Lower leg skin (tissue), 4 donors: ENCODE results near the gene SMG9. TPM values are rescaled to one million over a fixed set of nuclear protein-coding genes. Genes with fewer than 3 reads are reported as not detected.

Source experiments
- DNase-seq, 2 donors: peaks; one replicate each; pipeline ENCODE4 v3.0.0-alpha.2; 2019; ENCODE audit warnings: low spot score in 2 of 2
- H3K4me3 ChIP-seq: fragments of 200-600 bp; sonication (generic); 2 replicates; pipeline ENCODE4 v1.5.1; 2017; ENCODE audit warnings: mild to moderate bottlenecking, low read depth; ENCODE audit not compliant: poor library complexity, severe bottlenecking
- POLR2A ChIP-seq, 2 donors: fragments of 450-650 bp; IDR thresholded peaks; one replicate each; pipeline ENCODE4 v1.6.1; 2016 to 2017; ENCODE audit warnings: antibody characterized with exemption in 2 of 2, mild to moderate bottlenecking in 1 of 2, moderate library complexity in 1 of 2
- WGBS, 2 donors: methylation state at CpG; one replicate each; pipeline ENCODE4 v1.1.5; 2018; 5-methylcytosine and 5-hydroxymethylcytosine counted together
- intact Hi-C: fragments of 100-400 bp; cut with DNase I; formaldehyde crosslinking; loops from one replicate; pipeline ENCODE4 v1.15.0; 2023; ENCODE audit warnings: low total_unique reads
- total RNA-seq, 4 donors: library from RNA; depleted of rRNA; stranded (reverse); fragments of >200 nt; gene quantifications; one replicate each; pipeline ENCODE4 v1.1.0, GENCODE V29; 2016
- TF ChIP-seq, protein P1 (sequence below), 3 donors: fragments of 450-650 bp; IDR thresholded peaks; one replicate each; pipeline ENCODE4 v1.5.1; 2016; ENCODE audit warnings: antibody characterized with exemption in 3 of 3, mild to moderate bottlenecking in 3 of 3, moderate library complexity in 2 of 3

Gene SMG9
- total RNA-seq, 4 donors from 2014 or later = 18.0 to 27.6 (median 23.5) TPM

DNA sequence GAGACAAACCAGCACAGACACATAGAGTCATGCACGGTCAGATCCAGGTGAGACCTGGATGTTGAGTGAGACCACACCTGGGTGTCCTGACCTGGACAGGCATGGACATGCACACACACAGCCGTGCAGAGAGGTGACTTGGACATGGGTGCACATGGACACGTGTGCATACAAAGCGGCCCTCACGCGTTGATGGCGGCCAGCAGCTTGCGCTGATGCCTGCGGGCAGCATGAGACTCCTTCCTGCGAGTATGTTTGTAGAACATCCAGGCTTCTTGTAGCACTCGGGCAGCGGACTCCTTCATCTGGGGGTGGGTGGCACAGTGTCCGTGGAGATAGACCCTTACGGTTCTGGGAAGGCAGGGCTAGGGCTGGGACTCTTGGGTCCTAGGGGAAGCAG is 14.5 kb upstream of the SMG9 start:
- TF ChIP-seq POLR2A (IDR thresholded peaks at IDR 0.05) = no peak
- TF ChIP-seq, protein P1, sequence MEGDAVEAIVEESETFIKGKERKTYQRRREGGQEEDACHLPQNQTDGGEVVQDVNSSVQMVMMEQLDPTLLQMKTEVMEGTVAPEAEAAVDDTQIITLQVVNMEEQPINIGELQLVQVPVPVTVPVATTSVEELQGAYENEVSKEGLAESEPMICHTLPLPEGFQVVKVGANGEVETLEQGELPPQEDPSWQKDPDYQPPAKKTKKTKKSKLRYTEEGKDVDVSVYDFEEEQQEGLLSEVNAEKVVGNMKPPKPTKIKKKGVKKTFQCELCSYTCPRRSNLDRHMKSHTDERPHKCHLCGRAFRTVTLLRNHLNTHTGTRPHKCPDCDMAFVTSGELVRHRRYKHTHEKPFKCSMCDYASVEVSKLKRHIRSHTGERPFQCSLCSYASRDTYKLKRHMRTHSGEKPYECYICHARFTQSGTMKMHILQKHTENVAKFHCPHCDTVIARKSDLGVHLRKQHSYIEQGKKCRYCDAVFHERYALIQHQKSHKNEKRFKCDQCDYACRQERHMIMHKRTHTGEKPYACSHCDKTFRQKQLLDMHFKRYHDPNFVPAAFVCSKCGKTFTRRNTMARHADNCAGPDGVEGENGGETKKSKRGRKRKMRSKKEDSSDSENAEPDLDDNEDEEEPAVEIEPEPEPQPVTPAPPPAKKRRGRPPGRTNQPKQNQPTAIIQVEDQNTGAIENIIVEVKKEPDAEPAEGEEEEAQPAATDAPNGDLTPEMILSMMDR (IDR thresholded peaks at IDR 0.05) = no peak
- no peak for DNase-seq
- intact Hi-C loops = loop anchor here (10.0 kb wide), 1 partner anchor 314 kb away; no protein-coding TSS in a partner anchor
- WGBS, 2 donors = 87 to 91% methylated on average over 10 to 14 of the region's 14 CpGs
- no peak overlapping the region for H3K4me3 ChIP-seq

DNA sequence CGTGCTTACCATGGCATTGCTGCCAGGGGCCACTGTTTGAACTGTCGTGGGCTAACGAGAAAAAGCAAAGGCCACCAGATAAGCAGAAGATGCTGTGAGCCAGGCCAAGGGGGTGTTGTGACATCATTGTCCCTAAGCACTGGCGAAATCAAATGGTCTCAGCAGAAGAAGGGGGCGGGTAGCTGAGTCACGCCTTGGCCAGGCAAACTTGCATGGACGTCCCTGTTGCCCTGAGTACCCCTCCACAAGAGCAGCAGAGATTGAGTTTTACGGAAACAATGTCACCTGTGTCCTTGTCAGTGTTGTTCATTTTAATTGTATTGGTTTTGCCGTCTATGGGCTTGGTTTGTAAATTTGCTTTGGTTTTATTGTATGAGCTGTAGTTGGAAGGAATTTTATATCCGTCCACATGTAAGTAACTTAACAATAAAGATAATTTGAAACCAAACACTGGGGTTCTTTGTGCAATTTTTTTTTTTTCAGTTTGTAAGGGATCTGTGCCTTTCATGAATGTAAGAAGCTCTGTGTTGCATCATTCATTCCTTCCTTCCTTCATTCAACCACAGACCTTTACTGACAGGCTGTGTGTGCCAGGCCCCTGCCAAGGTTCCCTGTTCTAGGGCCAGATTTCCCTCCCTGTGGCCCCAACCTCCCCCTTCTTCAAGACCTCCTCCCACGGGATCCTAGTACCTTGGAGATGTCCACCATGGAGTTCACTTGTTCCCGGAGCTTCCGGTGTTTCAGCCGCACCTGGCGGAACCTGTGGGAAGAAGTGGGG is 13.7 kb upstream of the SMG9 start:
- peak in 1 of 2 donors; percentile 81 for DNase-seq
- 73 to 82% methylated on average over 15 of the region's 15 CpGs for WGBS, 2 donors
- intact Hi-C loops = loop anchor here (10.0 kb wide), 1 partner anchor 314 kb away; no protein-coding TSS in a partner anchor
- no peak overlapping the region for H3K4me3 ChIP-seq
- TF ChIP-seq, protein P1 (IDR thresholded peaks at IDR 0.05) = no peak
- TF ChIP-seq POLR2A (IDR thresholded peaks at IDR 0.05) = no peak

DNA sequence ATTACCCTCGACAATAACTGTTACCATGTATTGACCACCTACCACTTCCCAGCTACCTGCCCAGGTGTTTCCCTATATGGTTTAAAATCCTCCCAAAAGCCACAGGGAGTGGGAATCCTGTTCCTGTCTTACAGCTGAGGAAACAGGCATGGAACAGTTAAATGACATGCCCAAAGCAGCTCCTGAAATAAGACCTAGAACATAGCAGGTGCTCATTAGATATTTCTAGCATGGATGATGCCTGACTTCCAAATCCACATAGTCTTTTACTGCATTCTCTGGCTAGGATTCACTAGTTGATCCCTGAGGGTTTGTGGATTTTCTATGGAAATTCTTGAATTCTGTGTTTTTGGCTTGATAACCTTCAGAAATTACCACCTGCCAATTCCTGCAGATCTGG is 13.1 kb upstream of the SMG9 start:
- WGBS, 2 donors = 76 to 78% methylated on average over 1 of the region's 1 CpG
- H3K4me3 ChIP-seq = no peak overlapping the region
- DNase-seq = no peak
- intact Hi-C loops = loop anchor here (10.0 kb wide), 1 partner anchor 313 kb away; no protein-coding TSS in a partner anchor
- no peak for TF ChIP-seq POLR2A (IDR thresholded peaks at IDR 0.05)
- TF ChIP-seq, protein P1 (IDR thresholded peaks at IDR 0.05) = no peak

DNA sequence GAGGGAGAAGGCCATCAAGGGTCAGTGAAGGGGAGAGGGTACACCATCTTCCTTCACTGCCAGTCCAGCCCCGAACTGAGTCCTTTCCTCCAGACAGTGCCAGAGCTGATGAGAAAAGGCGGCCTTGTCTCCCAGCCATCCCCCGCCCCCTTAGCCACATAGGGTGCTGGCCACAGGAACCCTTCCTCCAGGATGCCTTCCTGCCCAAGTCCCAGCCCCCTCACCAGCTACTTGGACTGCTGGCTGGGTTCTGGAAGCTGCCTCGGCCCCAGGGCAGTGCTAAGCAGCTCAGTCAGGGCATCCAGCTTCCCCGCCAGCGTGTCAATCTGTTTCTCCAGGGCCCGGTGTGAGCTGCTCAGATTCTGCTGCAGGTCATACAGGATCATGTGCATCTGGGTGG is 12.6 kb upstream of the SMG9 start:
- intact Hi-C loops = loop anchor here (10.0 kb wide), 1 partner anchor 313 kb away; no protein-coding TSS in a partner anchor
- no peak for TF ChIP-seq POLR2A (IDR thresholded peaks at IDR 0.05)
- TF ChIP-seq, protein P1 (IDR thresholded peaks at IDR 0.05) = no peak
- 64 to 74% methylated on average over 7 of the region's 7 CpGs for WGBS, 2 donors
- H3K4me3 ChIP-seq = no peak overlapping the region
- DNase-seq = peak in 1 of 2 donors; percentile 82

DNA sequence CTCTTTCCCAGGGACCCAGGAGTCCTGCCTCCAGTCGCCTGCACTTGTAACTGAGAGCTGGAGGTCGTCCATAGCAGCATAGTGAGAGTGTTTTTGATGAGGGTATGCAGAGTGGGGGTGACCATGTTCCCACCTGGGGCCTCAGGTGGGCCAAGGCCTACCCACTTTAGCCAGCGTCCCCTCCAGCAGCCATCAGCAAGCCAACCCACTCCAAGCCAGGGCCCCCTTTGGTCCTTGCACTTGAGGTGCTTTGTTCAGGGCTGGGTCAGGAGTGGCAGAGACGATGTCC is 11.9 kb upstream of the SMG9 start:
- intact Hi-C loops = loop anchor here (10.0 kb wide), 1 partner anchor 312 kb away; no protein-coding TSS in a partner anchor
- WGBS, 2 donors = 80 to 85% methylated on average over 4 of the region's 4 CpGs
- no peak for TF ChIP-seq POLR2A (IDR thresholded peaks at IDR 0.05)
- TF ChIP-seq, protein P1 (IDR thresholded peaks at IDR 0.05) = no peak
- H3K4me3 ChIP-seq = no peak overlapping the region
- no peak for DNase-seq
